HG03457 (cell line): ENCODE measurements around the gene RNU6-9.

ENCODE experiments used
- ATAC-seq: cut with Tn5 transposase; IDR thresholded peaks from one replicate; pipeline ENCODE4 v1.9.1; 2021; ENCODE audit warnings: moderate number of reproducible peaks; ENCODE audit not compliant: unreplicated experiment

RNU6-9 gene

GRCh38 chr19:916645-917322 lies 23.5 kb downstream of the RNU6-9 start:
- ATAC-seq = no peak

GRCh38 chr19:917323-918151 lies 24.3 kb downstream of the RNU6-9 start, which contains the start of gene KISS1R:
KISS1R (plus strand) TSS chr19:917333; CDS start chr19:917503, 170 bp downstream.
- ATAC-seq = no peak

GRCh38 chr19:918152-918437 lies 24.8 kb downstream of the RNU6-9 start:
- no peak for ATAC-seq

DNA sequence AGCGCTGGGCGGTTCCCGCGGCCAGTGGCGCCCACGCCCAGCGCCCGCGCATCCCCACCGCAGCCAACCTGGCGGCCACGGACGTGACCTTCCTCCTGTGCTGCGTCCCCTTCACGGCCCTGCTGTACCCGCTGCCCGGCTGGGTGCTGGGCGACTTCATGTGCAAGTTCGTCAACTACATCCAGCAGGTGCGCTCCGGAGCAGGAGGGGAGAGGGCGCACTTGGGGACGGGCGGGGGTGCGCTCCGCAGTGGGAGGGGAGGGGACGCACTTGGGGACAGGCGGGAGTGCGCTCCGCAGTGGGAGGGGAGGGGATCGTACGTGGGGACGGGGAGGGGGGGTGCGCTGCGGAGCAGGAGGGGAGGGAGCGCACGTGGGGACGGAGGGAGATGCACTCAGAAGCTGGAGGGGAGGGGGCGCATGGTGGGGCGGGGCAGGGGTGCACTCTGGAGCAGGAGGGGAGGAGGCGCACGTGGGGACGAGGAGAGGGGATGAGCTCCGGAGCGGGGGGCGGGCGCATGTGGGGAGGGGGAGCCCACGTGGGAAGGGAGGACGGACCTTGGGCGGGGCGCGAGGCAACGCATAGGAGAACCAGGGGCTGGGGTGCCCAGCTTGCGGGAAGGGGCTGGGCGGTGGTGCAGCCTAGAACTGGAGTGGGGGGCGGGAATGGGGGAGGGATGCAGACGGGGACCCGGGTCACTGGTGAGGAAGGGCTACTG lies 25.4 kb downstream of the RNU6-9 start:
- ATAC-seq = no peak

DNA sequence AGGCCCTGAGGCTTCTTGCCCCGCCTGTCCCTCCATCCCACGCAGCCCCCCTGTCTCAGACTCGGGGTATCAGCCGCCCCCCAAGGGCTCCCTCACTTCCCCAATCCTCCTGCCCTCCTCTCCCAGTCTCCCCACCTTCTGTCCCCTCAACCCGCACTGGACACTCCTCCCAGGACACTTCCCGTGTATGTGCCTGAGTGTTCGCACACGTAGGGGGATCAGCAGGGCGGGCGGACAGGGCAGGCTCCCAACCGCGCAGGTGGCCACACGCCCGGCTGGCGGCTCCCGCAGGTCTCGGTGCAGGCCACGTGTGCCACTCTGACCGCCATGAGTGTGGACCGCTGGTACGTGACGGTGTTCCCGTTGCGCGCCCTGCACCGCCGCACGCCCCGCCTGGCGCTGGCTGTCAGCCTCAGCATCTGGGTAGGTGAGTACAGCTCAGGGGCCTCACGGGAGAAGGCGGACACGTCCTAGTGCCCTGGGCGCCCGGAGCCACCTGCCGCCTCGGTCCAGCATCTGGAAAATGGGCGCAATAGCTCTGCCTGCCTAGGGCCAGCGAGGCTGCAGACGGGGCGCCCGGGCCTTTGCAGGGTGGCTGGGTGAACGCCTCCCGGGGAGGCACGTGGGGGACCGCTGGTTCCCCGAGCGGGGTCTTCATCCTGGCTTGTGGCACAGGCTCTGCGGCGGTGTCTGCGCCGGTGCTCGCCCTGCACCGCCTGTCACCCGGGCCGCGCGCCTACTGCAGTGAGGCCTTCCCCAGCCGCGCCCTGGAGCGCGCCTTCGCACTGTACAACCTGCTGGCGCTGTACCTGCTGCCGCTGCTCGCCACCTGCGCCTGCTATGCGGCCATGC lies 26.1 kb downstream of the RNU6-9 start:
- no peak for ATAC-seq

DNA sequence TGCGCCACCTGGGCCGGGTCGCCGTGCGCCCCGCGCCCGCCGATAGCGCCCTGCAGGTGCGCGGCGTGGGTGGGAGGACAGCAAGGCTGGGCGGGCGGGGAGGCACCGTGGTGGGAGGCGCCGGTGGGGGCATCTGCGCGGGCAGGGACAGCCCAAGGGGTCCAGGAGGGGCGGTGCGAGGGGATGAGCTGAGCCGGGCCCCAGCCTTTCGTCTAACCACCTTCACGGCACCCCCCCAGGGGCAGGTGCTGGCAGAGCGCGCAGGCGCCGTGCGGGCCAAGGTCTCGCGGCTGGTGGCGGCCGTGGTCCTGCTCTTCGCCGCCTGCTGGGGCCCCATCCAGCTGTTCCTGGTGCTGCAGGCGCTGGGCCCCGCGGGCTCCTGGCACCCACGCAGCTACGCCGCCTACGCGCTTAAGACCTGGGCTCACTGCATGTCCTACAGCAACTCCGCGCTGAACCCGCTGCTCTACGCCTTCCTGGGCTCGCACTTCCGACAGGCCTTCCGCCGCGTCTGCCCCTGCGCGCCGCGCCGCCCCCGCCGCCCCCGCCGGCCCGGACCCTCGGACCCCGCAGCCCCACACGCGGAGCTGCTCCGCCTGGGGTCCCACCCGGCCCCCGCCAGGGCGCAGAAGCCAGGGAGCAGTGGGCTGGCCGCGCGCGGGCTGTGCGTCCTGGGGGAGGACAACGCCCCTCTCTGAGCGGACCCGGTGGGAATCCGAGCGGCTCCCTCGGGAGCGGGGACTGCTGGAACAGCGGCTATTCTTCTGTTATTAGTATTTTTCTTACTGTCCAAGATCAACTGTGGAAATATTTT lies 27.0 kb downstream of the RNU6-9 start:
- no peak for ATAC-seq

GRCh38 chr19:924553-925086 lies 31.3 kb downstream of the RNU6-9 start:
- ATAC-seq = no peak

DNA sequence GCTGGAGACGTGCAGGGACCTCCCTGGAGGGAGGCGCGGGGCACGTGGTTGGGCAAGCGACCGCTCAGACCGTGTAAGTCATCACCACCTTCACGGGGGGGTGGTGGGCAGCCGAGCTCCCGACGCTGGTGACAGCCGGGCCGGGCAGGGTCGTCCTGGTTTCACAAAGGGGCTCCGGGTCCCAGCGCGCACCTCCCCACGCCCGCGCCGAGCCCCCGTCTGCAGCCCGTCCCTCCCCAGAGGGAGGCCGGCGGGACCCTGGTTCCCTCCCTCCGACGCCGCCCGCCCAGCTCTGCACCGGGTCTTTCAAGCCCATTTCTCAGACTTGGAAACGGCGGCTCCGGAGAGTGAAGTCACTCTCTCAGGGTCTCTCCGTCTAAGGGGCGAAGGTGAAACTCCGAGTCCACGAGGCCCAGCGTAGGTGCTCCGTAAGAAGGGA lies 31.8 kb downstream of the RNU6-9 start:
- ATAC-seq = peak; percentile 12

GRCh38 chr19:925526-926322 lies 32.4 kb downstream of the RNU6-9 start, which contains the start of gene ARID3A:
ARID3A (plus strand) TSS chr19:926035; CDS start chr19:929529, 3,494 bp downstream.
- peak; percentile 37 for ATAC-seq

- ATAC-seq = no peak
Measured at GRCh38 chr19:926323-926588, 33.0 kb downstream of the RNU6-9 start.

- no peak for ATAC-seq
Measured at GRCh38 chr19:926589-927350, 33.5 kb downstream of the RNU6-9 start.

- ATAC-seq = no peak
Measured at GRCh38 chr19:927351-927779, 34.1 kb downstream of the RNU6-9 start.

- no peak for ATAC-seq
Measured at GRCh38 chr19:927780-928401, 34.6 kb downstream of the RNU6-9 start.

DNA sequence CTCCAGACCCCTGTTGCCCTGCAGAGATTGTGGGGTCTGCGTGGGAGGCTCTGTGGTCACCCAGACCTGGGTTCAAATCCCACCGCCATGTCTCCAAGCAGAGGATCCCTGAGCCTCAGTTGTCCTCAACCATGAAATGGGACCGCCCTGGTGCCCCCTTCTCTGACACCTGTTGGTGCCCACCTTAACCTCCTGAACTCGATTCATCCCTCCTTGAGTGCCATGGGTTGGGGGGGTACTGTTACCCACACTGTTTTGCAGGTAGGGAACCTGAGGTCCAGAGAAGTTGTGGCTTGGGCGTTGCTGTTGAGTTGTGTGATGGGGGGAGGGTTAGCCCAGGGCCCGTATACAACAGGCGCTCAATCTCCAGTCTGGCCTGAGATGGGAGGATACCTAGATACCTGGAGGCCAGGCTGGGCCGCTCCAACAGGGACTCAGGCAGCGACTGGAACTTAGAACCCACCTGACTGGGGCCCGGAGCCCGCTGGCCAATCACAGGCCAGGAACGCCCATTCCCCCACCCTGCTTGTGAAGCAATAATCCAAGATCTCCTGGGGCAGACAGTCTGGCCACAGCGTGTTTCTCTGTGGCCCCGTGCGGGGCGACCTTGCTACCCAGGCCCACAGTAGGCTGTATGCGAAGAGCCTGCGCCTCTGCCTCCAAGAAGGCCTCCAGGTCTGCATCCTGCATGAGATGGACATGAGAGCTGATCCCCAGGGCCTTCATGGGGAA lies 35.4 kb downstream of the RNU6-9 start:
- no peak for ATAC-seq

DNA sequence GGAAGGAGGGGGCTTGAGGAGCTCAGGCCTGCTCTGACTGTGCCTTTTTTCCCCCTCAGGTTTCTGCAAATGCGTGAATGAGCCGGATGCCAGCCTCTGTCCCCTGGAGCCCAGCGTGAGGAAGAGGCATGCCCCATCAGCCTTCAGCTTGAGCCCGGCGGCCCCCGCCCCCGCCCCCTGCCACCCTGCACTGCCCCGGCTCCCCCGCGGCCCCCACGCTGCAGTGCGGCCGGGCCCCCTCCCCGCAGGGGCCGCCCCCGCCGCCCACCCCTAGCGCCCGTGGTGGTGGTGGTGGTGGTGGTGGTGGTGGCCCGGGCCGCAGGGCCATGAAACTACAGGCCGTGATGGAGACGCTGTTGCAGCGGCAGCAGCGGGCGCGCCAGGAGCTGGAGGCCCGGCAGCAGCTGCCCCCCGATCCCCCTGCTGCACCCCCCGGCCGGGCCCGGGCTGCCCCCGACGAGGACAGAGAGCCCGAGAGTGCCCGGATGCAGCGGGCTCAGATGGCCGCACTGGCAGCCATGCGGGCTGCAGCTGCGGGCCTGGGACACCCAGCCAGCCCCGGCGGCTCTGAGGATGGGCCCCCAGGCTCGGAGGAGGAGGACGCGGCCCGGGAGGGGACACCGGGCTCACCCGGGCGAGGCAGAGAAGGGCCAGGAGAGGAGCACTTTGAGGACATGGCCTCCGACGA lies 36.1 kb downstream of the RNU6-9 start:
- no peak for ATAC-seq

DNA sequence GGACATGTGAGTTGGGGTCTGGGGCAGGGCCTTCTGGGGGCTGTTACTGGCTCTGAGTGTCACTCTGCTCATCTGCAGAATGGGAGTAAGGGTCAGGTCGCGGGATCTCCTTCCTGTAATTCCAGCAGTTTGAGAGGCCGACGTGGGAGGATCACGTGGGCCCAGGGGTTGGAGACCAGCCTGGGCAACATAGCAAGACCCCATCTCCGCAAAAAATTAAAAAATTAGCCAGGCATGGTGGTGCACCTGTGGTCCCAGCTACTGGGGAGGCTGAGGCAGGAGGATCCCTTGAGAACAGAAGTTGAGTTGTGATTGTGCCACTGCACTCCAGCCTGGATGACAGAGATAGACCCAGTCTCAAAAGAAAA lies 36.6 kb downstream of the RNU6-9 start:
- ATAC-seq = no peak
